NCI-H69 (cell line): ENCODE measurements around the gene TRIM47.
A peak's percentile ranks its signal among the peaks of the same experiment; 100 is the strongest.

Experiments used
- DNase-seq: peaks from one replicate; lab custom pipeline; 2025; lab: John Stamatoyannopoulos, UW

The TRIM47 gene

DNA sequence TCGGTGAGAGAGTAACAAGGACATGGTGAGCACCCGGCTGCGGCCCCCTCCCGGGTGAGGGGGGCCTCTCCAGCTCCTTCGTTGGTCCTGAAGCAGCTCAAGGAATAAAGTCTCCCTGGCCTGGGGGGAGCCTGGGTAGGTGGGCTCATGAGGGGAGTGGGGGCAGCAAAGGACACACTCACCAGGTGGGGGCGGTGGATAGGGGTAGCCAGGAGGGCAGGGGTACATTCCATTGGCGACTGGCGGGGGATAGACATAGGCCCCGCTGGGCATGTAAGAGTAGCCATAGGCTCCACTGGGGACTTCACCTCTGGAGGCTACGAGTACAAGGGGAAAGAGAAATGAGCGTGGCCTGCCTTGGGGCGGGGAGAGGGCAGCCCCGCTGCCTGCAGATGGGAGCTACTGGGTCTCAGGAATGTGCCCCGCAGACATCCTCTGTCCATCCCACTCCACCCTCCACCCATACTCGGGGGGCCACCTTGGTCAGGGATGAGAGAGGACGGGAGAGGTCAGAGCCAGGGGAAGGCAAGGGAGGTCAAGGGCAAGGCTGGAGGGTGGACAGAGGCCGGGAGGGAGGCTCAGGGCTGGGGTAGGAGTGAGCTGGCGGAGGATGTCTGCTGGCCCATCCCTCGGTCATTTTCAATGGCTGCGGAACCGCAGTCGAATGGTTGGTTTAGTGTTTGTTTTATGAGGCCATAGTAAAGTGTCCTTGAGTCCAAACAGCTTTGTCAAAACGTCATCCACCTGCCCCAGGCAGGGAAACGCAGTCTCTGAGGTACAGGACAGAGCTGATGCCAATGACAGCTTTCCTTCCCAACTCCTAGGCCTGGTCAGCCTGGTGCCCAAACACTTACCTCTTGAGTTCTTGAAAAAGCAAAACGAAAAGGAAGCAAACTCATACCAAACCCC lies 30.5 kb downstream of the TRIM47 start:
- no peak for DNase-seq

DNA sequence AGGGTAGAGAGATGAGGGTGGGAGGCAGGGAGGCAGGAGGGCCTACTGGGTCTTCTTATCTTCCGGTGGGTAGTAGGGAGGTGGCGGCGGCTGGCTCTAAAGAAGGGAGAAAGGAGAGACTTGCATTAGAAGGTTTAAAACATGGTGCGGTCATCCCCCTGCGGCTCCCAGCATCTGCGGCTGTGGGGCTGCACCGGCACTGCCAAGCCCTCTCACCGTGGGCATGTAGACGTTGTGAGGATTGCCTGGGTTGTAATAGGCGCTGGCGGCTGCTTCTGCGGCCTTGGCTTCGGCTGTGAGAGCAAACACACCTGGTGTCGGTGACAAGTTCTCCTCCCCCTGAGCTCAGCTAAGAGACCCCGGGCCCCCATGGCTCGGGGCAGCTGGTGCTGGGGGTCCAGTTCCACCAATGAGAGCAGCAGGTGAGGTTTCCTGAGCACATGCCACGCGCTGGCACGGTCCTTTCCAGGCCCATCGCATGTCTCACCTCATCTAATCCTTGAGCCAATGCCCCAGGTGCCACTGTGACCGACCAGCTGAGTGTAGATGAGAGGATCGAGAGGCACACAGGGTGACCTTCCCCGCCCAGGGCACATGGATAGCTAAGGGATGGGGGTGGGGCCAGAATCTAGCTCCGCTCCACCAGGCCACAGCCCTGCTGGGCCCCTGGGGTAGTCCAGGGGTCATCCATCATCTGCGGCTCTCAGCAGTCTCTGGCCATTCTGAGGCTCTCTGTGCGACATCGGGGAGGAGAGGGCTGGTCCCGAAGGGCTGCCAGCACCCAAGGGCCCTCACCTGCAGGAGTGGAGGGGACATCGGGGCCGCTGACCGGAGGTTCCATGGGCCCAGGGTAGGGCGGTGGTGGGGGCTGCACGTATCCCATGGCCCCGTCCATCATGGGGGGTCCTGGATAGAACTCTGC lies 31.4 kb downstream of the TRIM47 start:
- DNase-seq: no peak

DNA sequence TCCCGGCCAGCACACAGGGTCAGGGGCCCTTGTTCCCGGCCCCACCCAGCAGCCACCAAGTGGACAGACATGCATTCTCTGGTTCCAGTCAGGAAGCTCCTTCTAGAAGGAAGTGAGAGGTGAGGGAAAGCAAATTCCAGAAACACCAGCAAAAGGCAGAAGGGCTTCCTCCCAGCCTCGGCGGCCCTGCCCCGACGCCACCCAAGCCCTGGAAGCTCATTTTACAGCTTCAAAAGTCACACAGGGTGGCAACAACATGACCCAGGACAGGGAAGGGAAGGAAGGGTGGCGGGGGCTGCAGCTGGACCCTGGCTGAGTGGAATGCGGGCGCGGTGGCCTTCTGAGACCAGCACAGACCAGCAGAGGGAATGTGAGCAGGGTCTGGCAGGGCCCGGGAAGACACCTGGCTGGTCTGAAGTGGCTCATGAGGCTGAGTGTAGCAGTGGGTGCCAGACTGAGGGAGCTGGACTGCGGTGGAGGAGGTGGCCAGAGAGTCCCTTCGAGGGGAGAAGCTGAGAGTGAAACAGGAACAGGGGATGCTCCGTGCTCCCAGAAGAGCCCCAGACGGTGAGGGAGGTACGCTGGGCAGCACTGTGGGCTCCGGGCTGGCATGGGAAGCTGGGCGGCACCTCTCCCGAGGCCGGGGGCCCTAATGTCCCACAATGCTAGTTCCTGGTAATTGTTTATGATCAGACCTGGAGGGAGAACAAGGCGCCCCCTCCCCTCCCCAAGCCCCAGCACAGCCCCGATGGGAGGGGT lies 32.3 kb downstream of the TRIM47 start:
- DNase-seq: no peak

DNA sequence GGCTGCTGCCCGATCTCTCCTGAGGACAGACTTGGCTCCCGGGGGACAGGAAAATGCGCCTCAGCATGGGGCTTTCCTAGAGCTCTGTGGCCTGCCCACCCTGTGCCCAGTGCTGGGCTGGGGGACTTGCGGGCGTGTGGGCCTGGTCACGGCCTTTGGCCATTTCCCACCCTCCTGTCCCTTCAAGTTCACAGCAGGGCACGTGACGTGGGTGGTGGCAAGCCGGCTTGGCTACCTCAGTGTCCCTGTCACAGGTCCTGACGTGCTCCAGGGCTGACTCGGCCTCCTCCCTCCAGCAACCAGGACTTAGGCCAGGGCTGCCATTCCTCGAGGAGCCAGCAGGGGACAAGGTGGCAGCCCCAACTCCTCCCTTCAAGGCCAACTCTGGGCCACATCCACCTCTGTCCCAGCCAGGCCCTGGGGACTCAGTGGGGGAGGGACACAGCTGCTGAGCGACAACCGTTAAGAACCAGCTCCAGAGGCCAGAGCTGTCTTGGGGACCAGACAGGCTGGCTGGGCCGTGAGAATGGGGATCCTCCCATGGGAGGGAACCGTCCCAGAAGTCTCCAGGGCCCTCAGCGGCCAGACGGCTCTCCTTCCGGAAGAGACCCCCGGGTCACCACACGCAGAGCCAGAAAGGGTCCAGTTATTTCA lies 33.2 kb downstream of the TRIM47 start:
- peak; percentile 61 for DNase-seq

DNA sequence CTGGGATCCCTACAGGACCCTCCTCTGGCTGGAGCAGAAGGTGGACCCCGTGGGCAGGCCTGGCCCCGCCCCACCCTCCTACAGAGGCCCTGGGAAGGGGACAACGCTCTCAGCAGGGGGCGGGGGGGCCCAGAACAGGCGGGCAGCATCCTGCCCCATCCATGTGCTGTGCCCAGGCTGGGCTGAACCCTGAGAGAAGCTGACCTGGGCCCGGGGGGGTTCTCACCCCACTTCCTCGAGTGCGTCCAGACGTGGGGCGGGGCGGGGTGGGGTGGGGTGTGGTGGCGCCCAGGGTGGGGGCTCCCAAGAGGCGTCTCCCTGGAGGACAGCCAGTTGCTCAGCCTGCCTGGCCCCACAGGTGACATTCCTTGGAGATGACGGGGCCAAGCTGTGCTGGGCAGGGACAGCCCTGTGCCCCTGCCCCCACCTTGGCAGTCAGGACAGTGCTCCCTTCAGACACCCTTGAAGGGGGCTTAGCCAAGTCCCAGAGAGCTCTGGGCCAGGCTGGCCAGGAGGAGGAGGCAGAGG lies 33.8 kb downstream of the TRIM47 start:
- no peak for DNase-seq

DNA sequence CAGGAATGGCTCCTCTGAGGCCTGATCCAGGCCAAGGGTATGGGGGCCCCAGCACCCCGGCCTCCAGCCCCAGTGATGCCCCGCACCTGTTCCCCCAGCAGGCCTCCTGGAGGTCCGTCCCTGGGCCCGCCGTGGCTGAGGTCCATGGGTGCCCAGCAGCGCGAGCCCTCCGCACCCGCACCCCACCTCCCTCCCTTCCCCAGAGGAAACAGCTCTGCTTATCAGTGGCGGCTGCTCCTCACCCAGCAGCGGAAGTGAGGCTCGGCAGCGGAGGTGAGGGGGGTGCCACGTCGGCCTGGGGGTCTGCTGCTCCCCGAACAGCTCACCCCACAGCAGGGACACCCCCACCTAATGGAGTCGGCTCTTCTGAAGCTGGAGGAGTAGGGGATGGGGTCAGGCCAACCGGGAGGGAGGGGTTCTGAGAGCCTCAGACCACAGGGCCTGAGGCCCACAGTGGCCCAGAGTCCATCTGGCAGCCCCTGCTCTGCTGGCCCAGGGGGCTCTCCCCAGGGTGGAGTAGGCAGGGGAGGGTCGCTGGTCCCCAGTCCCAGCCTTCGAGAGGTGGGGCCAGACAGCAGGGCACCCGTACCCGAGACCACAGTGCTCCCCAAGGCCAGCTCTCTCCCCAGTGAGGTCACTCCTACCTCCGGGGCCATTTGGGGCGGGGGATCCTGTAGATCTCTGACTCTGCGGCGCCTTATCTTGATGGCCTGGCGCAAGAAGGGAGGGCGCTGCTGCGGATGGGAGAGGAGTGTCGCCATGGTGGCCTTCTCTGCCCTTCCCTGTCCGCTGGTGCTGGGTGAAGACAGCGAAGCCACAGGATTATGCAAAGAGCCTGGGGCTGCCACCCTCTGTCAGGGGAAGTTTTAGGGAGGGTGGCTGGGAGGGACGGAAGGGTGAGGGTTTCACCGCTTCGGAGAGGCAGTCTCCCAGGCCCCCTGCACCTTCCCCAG lies 34.5 kb downstream of the TRIM47 start, which contains the start of gene UNC13D:
Gene UNC13D (minus strand): TSS at position 828 of the 953 bp plus-strand sequence. CDS start 67 bp downstream, at position 761.
- no peak for DNase-seq

DNA sequence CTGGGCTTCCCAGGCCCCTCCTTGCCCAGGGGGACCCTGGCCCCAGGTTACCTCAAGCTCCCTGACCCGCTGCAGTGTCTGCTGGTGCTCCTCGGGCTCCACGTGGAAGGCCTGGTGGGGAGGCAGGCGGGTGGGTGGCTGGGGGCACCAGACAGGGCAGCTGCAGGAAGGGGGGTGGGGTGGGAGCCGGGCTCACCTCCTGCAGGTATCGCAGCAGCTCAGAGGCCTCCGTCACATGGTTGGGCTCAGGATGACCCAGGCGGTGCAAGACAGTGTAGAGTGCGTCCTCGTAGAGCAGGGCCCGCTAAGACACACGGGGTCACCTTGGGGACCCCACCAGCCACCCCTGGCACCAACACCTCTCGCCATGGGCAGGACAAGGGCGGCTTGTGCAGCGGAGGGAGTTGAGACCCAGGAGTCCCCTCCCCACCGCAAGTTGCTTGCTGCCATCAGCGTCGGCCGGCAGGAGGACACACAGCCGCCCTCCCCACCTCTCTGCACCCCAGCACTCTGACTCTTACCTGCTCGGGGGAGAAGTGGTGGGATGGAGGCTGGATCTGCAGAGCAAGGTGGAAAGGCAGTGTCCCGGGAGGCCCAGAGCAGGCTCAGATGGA lies 35.3 kb downstream of the TRIM47 start:
- no peak for DNase-seq

DNA sequence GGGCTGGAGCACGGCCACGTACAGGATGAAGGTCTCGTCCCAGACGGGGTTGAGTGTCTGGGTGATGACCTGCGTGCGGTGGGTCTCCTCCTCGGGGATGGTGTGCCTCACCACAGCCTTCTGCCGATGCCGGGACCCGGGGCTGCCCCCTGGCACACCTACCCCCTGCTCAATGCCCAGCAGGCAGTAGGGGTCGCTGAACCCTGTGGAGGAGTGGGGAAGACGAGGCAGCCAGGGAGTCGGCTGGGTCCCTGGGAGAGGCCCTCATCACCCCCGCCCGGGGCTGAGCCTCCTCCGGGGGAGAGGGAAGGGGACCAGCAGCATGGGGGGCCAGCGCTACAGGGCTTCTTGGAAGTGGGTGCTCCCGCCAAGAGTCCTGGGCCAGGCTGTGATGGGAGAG lies 36.0 kb downstream of the TRIM47 start:
- no peak for DNase-seq

DNA sequence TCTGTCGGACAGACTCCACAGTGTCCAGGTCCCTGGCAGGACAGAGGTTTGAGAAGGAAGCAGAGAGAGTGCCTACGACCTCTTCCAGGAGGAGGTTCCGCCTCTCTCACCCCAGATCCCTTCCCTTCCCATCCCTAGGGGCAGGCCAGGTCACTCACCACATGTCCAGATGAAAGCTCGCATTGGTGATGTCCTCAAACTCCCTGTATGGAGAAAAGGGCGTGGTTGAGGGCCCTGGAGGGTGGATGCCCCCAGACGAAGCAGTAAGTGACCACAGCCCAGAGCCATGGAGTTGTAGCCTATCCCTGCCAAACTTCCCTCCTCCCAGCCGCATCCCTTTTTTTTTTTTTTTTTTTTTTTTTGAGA lies 37.6 kb downstream of the TRIM47 start:
- no peak for DNase-seq

DNA sequence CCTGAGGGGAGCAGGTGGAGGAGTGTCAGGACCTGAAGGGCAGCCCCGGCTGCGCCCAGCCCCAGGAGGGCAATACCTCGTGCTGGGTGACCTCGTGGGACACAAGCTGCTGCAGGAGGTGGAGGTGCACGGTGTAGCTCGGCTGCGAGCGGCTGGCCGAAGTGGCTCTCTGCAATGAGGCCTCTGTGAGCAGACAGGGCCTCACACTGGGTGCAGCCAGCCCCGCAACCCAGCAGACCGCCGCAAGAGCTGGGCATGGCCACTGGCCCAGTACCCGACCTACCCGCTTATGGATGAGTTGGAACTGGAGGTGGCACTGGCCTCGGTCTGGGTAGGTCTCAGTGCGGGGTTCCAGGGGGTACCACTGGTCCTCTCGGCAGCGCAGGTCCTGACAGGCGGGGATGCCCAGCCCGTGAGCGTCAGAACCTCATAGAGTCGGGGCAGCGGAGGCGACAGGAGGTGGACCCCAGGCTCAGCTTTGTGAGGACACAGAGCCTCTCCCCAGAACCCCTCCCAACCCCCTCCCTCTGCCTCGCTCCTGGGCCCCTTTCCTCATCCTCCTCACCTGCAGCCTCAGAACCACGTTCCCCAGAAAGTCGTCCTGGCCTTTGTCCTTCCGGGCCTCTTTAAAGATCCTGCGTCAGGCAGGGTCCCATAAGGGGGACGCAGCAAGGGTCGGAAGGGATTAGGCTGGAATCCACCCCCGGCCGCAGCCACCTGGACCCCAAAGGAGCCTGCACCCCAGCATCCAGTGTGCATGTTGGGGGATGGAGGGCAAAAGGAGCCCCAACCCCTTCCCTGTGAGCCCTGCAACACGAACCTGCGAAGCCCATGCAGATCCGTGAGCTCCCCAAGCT lies 38.2 kb downstream of the TRIM47 start:
- no peak for DNase-seq

DNA sequence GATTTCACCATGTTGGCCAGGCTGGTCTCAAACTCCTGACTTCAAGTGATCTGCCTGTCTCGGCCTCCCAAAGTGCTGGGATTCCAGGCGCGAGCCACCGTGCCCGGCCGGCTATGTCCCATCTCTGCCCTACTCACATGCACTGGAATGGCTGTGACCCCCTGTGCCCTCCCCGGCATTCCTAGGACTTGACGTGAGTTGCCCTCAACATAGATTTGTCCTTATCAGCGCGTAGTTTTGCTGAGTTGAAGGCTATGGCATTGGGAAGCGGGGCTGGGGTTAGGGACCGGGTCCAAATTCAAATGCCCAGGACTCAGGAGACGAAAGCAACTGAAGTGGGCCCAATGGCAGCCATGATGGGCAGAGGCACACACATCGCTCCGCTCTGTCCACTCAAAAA lies 40.0 kb downstream of the TRIM47 start:
- DNase-seq: no peak

DNA sequence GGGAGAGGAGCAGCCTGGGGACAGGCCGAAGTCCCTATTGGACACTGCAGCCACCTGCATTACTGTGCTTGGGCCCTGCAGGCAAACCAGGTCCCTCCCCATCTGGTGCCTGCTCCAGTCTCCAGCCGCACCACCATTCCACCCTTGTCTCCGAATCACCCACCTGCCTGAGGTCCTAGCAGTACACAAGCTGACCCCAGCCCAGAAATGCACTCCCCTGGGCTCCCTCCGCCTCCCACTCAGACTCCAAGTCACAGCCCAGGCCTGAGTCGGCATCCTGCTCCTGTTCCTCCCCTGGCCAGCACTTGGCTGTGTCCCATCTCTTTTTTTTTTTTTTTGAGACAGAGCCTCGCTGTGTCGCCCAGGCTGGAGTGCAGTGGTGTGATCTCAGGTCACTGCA lies 40.5 kb downstream of the TRIM47 start:
- no peak for DNase-seq

DNA sequence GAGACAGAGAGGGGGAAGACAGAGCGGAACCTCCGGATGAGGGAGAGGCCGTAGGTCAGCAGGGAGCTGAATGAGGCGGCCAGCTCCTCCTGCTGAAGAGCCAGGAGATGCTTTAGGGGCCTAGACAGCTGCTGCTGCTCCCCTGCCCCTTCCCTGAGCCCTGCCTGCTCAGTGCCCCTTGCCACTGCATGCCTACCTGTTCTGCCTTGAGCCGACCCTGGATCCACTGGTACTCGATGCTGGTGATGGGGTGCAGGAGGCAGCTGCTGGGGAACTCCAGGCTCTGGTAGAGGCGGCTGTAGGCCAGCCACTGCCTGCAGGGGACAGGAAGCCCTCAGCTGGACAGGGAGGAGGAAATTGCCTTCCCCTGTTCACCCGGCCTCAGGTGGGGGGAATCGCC lies 41.8 kb downstream of the TRIM47 start:
- DNase-seq: no peak

DNA sequence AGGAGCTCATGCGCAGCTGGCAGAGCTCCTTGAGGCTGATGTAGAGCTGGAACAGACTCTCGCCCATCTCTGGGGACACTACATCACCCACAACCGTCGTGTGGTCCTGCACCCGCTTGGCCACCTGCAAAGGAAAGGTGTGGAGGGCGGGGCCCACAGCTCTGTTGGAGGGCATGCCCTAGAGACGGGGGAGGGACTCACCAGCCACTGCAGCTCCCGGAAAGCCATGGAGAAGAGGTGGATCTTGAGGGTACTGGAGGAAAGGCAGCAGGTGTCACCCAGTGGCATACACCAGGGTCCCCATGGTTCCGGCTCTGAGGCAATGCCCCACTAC lies 42.8 kb downstream of the TRIM47 start:
- DNase-seq: no peak

DNA sequence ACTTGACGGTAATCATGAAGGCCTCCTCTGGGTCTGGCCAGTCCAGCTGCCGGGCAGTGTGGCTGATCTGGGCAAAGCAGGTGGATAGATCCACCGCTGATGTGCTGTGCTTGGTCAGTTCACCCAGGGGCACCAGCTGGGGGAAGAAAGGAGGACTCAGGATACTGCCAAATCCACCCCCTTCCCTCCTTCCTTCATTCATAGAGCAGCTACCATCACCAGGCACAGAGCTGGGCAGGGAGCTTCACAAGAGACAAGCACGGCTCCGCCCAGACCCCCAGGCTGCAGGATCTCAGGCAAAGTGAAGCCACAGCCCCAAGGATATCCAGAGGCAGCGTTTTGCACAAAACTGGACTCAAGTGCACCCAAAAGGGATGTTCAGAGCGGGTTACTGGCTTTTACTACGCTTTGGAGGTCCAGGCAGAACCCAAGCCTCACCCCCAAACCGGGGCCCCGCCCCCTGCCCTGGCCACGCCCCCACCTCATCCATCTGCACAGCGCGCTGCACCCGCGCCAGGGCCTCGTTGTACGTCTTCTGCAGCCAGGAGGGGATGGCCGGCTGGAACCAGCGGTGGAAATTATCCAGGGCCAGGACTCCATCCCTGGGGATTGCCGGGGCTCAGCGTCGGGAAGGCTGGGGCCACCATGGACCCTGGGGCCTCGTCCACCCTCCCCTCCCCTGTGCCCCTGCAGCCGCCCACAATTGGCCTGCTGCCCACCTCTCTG lies 43.3 kb downstream of the TRIM47 start:
- DNase-seq: peak; percentile 79

DNA sequence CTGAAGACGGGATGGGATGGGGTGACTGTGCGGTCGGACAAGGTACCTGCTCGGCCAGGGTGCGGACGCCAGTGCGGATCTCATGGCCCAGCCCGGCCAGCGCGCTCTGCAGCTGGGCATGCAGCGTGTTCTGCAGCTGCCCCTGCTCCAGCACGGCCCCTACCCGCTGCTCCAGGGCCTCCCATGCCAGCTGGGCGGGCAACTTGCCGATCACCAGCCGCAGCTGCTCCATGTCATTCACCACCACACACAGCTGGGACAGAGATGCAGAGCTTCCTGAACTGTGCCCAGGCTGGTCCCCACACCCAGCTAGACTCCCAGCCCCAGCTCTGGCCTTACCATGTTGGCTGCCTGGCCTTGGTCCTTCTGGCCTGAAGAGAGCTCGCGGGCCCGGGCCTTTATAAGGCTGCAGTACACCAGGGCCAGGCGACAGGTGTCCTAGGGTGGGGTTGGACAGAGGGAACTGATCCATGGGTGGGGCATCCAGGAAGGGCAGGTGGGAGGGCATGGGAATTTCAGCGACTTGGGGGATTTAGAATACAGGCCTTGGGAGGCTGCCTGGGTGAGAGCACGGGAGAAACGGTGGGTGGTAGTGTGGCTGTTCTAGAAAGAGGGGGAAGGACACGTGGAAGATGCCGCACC lies 44.0 kb downstream of the TRIM47 start:
- no peak for DNase-seq

DNA sequence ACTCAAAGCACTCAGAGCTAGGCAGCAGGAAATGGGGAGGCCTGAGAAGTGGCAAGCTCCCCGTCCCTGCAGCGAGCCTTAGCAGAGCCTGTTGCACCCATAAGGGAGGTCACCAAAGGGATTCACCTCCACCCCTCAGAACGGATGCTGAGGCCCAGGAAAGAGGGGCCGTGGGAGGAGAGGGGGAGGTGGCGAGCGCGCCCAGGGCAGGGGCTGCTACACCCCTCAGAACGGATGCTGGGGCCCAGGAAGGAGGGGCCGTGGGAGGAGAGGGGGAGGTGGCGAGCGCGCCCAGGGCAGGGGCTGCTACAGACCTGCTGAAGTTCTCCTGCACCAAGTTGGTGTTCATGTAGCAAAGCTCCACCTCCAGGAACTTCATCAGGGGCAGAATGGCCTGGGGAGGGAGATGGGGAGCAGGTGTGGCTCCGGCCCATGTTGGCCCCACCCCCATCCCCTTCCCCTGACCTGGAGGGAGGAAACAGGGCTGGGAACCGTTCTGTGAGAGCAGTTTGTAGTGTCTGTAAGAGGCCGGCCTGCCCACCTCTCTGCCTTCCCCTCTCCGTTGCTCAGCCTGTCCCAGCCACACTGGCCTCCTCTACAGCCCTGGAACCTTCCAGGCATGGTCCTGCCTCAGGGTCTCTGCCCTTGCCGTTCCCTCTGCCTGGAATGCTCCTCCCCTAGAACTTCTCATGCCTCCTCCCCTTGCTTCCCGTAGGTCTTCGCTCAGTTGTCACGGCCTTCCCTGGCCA lies 45.6 kb downstream of the TRIM47 start:
- peak; percentile 39 for DNase-seq
